ENCODE results near the gene PTDSS2.
A peak's percentile ranks its signal among the peaks of the same experiment; 100 is the strongest.
"Not testable (repeated sequence)": the region's sequence is repeated elsewhere in the genome, so short reads cannot be mapped to it uniquely, and the experiment has no call there.

Gene PTDSS2

GRCh38 chr11:508956-509355 lies 58.9 kb downstream of the PTDSS2 start:
- no peak for DNase-seq

DNA sequence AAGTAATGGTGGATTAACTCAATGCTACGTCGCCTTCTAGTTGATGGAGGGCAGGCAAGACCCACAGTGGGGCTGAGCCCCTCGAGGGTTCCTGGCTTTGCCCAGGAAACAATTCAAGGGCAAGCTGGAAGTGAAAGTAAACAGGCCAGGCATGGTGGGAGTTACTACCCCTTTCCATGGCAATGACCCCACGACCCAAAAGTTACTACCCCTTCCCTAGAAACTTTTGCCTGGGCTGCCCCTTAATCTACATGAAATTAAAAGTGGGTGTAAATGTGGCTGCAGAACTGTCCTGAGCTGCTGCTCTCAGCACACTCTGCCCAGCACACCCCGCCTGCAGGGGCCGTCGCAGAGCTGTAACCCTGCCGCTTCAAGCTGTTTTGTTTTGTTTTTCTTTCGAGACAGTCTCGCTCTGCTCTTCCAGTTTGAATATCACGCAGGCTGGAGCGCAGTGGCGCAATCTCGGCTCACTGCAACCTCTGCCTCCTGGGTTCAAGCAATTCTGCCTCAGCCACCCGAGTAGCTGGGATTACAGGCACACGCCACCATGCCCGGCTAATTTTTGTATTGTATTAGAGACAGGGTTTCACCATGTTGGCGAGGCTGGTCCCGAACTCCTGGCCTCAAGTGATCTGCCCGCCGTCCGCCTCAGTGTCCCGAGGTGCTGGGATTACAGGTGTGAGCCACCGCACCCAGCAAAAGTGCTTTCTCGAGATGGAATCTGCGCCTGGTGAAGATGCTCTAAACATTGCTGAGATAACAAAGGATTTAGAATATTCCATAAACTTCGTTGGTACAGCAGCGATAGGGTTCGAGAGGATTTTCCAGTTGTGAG lies 62.9 kb downstream of the PTDSS2 start:
- no peak for DNase-seq

- no peak for DNase-seq
Measured at GRCh38 chr11:514606-515005, 64.5 kb downstream of the PTDSS2 start.

GRCh38 chr11:515131-515530 lies 65.1 kb downstream of the PTDSS2 start:
- no peak for DNase-seq

- DNase-seq: no peak
Measured at GRCh38 chr11:516400-516799, 66.3 kb downstream of the PTDSS2 start.

GRCh38 chr11:516918-517685 lies 67.0 kb downstream of the PTDSS2 start:
- not testable (repeated sequence) for DNase-seq

DNA sequence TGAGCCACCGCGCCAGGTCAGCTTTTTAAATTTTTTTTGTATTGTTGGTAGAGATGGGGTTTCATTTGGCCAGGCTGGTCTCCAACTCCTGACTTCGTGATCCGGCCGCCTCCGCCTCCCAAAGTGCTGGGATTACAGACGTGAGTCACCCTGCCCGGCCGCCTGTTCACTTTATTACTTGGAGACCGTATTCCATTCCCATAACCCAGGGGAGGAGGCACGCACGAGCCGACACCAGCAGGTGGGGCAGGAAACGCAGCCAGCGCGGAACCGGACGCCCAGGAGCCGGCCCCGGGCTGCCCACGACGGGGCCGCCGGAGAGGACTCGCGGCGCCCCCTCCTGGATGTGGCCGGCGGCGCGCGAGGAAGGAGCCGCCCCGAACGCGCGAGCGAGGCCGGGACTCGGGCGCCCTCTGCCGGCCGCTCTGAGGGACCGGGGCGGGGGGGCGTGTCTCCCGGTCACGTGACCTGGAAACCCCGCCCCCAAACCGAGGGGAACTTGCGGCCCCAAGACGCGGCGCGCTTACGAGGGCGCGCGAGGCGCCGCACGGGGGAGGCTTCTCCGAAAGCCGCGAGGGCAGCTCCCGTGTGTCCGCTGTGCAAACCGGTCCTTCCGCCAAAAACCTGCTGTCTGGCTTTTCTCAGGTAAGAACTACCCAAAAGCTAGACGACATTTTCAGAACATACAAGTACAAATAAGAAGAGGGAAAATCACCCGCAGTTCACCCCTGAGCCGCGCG lies 68.6 kb downstream of the PTDSS2 start:
- peak; percentile 78 to 82 for DNase-seq

DNA sequence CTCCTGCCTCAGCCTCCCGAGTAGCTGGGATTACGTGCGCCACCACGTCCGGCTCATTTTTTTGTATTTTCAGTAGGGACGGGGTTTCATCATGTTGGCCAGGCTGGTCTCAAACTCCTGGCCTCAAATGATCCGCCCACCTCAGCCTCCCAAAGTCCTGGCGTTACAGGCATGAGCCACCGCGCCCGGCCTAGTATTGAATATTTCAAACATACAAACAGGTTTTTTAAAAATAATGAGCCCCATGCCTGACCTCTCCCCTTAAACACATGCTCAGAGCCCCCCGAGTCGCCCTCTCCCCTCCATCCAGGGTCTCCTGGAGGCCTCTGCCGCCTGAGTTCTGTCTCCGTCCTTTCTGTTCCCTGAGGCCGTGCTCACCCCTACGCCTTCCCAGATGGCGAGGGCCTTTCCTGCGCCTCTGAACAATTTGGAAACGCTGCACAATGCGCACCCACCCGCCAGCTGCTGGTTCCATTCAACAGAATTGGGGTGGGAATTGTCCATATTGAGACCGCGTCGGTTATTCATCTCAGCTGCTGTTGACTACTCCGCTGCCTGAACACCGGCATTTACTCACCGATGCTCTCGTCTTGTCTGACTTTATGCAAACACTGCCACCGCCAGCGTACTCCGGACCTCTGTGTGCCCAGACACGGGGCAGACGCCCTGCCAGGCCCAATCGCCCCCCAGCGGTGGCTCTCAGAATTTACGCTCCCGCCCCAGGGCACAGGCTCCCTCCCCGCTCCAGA lies 70.5 kb downstream of the PTDSS2 start:
- DNase-seq: no peak

DNA sequence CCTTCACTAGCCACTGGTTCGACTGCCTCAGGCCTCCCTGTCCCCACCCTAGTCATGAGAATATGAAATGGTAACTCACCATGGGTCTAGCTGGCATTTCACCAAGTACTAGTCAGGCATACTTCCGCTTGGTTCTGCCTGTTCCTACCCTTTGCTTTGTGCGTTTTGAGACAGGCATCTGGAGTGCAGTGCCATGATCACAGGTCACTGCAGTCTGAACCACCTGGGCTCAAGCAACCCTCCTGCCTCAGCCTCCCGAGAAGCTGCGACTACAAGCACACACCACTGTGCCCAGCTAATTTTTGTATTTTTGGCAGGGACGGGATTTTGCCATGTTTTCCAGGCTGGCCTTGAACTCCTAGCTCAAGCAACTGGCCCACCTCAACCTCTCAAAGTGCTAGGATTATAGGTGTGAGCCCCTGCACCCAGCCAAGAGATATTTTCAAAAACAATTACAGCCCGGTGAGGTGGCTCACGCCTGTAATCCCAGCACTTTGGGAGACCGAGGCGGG lies 71.2 kb downstream of the PTDSS2 start:
- DNase-seq: no peak

DNA sequence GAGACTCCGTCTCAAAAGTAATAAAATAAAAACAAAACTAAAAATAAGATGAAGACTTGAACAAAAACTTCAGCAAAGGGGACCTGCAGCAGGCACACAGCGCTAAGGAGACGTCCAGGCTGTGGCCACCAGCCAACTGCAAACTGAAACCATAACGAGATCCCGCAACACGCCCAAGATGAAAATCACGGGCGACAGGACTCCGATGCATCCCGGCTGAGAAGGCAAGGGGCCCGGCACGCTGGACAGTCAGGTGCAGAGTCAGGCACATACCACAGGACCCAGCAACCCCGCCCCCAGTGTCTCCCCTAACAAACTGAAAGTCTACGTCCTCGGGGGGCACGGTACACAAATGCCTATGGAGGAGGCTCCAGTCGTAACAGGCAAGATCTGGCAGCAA lies 76.1 kb downstream of the PTDSS2 start:
- DNase-seq: no peak

DNA sequence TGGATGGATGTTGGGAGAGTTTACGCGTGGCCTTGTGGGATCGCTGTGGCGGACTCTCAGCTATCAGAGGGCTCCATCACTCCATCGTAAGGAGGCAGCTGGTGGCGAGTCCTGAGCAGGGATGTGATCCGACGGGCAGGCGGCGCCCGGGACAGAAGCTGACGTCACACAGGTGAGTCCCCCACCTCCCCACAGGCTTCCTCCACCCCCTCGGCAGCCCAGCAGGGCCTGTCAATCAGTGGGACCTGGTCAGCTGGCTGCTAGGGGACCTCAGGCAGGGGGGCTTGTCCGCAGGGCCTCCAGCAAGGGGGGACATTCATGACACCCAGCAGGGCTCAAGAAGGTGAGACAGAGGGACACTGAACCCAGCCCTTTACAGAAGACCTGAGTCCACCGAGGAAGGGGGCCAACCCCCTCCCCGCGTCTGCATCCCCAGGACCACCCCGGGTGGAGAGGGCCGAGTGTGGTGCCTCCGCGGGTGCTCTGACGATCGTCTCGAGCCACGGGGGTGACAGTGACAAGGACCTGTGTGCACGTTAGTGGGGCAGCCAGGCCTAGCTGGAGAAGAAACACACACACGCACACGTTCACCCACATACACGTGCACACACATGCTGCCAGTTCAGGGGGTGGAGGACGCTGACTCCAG lies 78.2 kb downstream of the PTDSS2 start:
- no peak for DNase-seq

DNA sequence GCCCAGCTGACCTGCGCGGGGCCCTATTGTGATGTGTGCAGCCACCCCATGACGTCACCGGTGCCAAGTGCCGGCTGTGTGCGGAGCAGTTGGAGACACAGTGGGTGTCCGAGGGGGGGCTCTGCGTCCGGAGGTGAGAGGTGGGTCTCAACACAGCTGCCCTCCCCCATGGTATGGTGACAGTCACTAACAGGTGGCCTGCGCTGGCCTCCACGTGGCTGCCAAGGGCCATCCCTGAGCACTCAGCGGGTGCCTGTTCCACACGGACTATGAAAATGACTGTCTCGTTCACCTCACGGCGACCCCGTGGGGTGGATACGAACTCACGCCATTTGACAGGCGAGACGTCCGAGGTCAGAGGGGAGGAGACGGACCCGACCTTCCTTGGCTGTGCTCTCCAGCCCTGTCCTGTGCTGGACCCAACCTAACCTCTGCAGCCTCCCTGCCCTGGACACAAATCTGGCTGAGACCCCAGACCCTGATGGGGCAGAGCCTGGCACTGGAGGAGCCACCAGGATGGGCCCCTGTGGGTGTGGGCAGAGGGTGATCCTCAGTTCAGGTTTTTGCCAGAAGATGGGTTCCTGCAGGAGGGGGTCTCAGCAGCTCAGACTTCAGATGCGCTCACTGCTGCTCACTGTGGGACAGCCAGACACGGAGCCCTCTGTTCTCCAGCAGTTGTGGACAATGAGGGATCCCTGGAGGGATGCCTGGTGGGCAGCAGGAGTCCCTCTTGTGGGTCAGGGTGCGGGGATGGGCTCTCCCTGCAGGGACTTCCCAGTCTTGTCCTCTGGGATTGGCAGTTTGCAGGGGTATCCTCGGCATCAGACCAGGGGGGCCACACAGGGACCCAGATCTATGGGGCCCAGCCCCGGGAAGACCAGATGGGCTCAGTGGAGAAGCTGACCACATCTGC lies 79.0 kb downstream of the PTDSS2 start:
- no peak for DNase-seq

GRCh38 chr11:529728-530411 lies 79.8 kb downstream of the PTDSS2 start:
- DNase-seq: no peak

DNA sequence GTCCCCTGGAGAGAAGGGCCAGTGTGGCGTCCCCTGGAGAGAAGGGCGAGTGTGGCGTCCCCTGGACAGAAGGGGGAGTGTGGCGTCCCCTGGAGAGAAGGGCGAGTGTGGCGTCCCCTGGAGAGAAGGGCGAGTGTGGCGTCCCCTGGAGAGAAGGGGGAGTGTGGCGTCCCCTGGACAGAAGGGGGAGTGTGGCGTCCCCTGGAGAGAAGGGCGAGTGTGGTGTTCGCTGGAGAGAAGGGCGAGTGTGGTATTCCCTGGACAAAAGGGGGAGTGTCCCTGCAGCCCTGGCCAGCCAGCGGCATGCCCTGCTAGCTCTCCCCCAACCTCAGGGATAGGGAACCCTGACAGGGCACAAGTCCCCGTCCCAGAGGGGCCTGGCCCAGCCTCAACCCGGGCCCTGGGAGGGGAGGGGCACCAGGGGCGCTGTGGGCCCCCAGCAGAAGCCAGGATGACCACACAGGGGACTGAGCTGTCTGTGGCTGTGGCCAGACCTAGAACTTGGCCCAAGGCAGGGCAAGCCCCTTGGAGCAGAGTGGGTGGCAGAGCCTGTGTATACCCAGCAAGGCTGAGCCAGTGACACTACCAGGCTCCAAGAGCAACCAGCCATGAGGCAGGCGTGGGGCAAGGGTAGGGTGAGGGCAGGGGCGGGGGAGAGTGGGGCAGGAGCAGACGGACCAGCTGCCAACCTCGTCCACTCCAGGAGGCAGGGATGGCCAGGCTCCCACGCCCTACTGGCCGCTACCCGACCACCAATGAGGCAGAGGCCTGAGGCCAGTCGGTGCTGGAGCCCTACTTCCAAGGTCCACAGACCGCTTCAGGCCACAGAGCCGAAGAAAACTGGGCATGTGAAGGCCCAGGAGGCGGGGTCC lies 81.1 kb downstream of the PTDSS2 start:
- DNase-seq: no peak

- no peak for DNase-seq
Measured at GRCh38 chr11:531919-532526, 81.9 kb downstream of the PTDSS2 start.

GRCh38 chr11:532527-532985 lies 82.5 kb downstream of the PTDSS2 start:
- DNase-seq: no peak

- DNase-seq: no peak
Measured at GRCh38 chr11:532986-533585, 83.0 kb downstream of the PTDSS2 start.

Measured in activated CD4-positive, alpha-beta T cell treated with anti-CD3 and anti-CD28 coated beads, Interleukin-2, amount 50 U/mL, for 48 hours (primary cell).